GM23338 (cell line): ENCODE data around the gene RAPGEFL1. TPM values are rescaled to one million over a fixed set of nuclear protein-coding genes. Genes with fewer than 3 reads are reported as not detected.

ENCODE experiments used
- ATAC-seq: fragments of 200-7000 bp; cut with Tn5 transposase; 3 replicates; pipeline ENCODE4 v1.9.1; 2020
- DNase-seq: peaks from one replicate; pipeline ENCODE4 v3.0.0-alpha.2; 2015; ENCODE audit warnings: low spot score
- H2AFZ ChIP-seq: fragments of 200-600 bp; sonication (generic); 2 replicates; pipeline ENCODE4 v1.8.0; 2016; ENCODE audit warnings: antibody characterized with exemption, mild to moderate bottlenecking, moderate library complexity
- H3F3A ChIP-seq: fragments of 200-600 bp; sonication (generic); replicated peaks from 2 replicates; pipeline ENCODE4 v1.8.0; 2017; ENCODE audit warnings: antibody characterized with exemption, mixed run types, low read depth
- H3K27ac ChIP-seq: fragments of 200-600 bp; sonication (generic); 2 replicates; pipeline ENCODE4 v1.6.1; 2016; ENCODE audit warnings: low read depth
- H3K27me3 ChIP-seq: fragments of 200-600 bp; sonication (generic); 2 replicates; pipeline ENCODE4 v1.8.0; 2016; ENCODE audit warnings: mild to moderate bottlenecking, mixed run types, moderate library complexity; ENCODE audit not compliant: insufficient read depth
- H3K36me3 ChIP-seq: fragments of 200-600 bp; sonication (generic); 2 replicates; pipeline ENCODE4 v1.8.0; 2016; ENCODE audit warnings: mild to moderate bottlenecking; ENCODE audit not compliant: insufficient read depth
- H3K4me1 ChIP-seq: fragments of 200-600 bp; sonication (generic); 2 replicates; pipeline ENCODE4 v1.8.0; 2016; ENCODE audit warnings: mild to moderate bottlenecking, moderate library complexity; ENCODE audit not compliant: insufficient read depth
- H3K4me2 ChIP-seq: fragments of 200-600 bp; sonication (generic); 2 replicates; pipeline ENCODE4 v1.7.1; 2017; ENCODE audit warnings: mixed run types
- H3K4me3 ChIP-seq: fragments of 200-600 bp; sonication (generic); 2 replicates; pipeline ENCODE4 v1.6.1; 2016; ENCODE audit warnings: mixed run types
- H3K79me2 ChIP-seq: fragments of 200-600 bp; sonication (generic); replicated peaks from 2 replicates; pipeline ENCODE4 v1.8.0; 2017; ENCODE audit warnings: mild to moderate bottlenecking; ENCODE audit not compliant: insufficient read depth
- H3K9me2 ChIP-seq: fragments of 200-600 bp; sonication (generic); 2 replicates; pipeline ENCODE4 v1.8.0; 2017; ENCODE audit not compliant: insufficient read depth
- H4K20me1 ChIP-seq: fragments of 200-600 bp; sonication (generic); replicated peaks from 2 replicates; pipeline ENCODE4 v1.8.0; 2017; ENCODE audit warnings: mild to moderate bottlenecking; ENCODE audit not compliant: insufficient read depth
- H3K27ac Mint-ChIP-seq: 2 replicates; pipeline ENCODE4 v1.8.0; 2020; ENCODE audit warnings: inconsistent platforms, mild to moderate bottlenecking, moderate library complexity, mixed read lengths
- H3K27me3 Mint-ChIP-seq: 3 replicates; pipeline ENCODE4 v1.8.0; 2022; ENCODE audit warnings: low read depth, mild to moderate bottlenecking, moderate library complexity, mixed read lengths, inconsistent platforms; ENCODE audit not compliant: insufficient read depth, poor library complexity
- H3K36me3 Mint-ChIP-seq: 3 replicates; pipeline ENCODE4 v1.8.0; 2021; ENCODE audit warnings: low read depth, mild to moderate bottlenecking, inconsistent platforms, moderate library complexity, mixed read lengths
- H3K4me1 Mint-ChIP-seq: 3 replicates; pipeline ENCODE4 v1.8.0; 2020; ENCODE audit warnings: mild to moderate bottlenecking, inconsistent platforms, mixed read lengths
- H3K4me3 Mint-ChIP-seq: 3 replicates; pipeline ENCODE4 v1.8.0; 2021; ENCODE audit warnings: moderate library complexity, mild to moderate bottlenecking, inconsistent platforms, mixed read lengths
- H3K9me3 Mint-ChIP-seq: 3 replicates; pipeline ENCODE4 v1.8.0; 2020; ENCODE audit warnings: moderate library complexity, mild to moderate bottlenecking, inconsistent platforms, mixed read lengths
- CREB1 ChIP-seq: fragments of 250-450 bp; sonication (Bioruptor Pico); IDR thresholded peaks from 2 replicates; pipeline ENCODE4 v1.5.0; 2020; ENCODE audit warnings: low read depth, mild to moderate bottlenecking, moderate library complexity
- EZH2 ChIP-seq: fragments of 200-600 bp; sonication (generic); IDR thresholded peaks from one replicate; pipeline ENCODE4 v1.8.0; 2017; ENCODE audit warnings: antibody characterized with exemption, mild to moderate bottlenecking, low read depth; ENCODE audit not compliant: unreplicated experiment
- EZH2phosphoT487 ChIP-seq: fragments of 200-600 bp; sonication (generic); IDR thresholded peaks from one replicate; pipeline ENCODE4 v1.8.1; 2018; ENCODE audit warnings: antibody characterized with exemption; ENCODE audit not compliant: unreplicated experiment
- POLR2AphosphoS5 ChIP-seq: IDR thresholded peaks from 2 replicates; pipeline ENCODE4 v1.6.1; 2016; ENCODE audit warnings: antibody characterized with exemption, low read depth
- STAT1 ChIP-seq: IDR thresholded peaks from one replicate; pipeline ENCODE4 v1.6.1; 2016; ENCODE audit warnings: antibody characterized with exemption; ENCODE audit not compliant: unreplicated experiment
- ZNF462 ChIP-seq: fragments of 250-450 bp; sonication (Bioruptor Pico); IDR thresholded peaks from 2 replicates; pipeline ENCODE4 v1.5.0; 2020; ENCODE audit warnings: mild to moderate bottlenecking, moderate library complexity
- polyA plus RNA-seq: library from polyadenylated mRNA; unstranded; fragments of >200 nt; fragmentation: Nextera tagmentation; extraction: Ambion mirVana; gene quantifications from 2 replicates; pipeline ENCODE4 v1.2.1, GENCODE V29; 2016
- total RNA-seq: library from RNA; depleted of rRNA; stranded (reverse); fragments of >200 nt; shearing (Covaris generic); gene quantifications from 2 replicates; pipeline ENCODE4 v1.2.3, GENCODE V29; 2014
- TF ChIP-seq, protein P1 (sequence below): IDR thresholded peaks from 2 replicates; pipeline ENCODE4 v1.6.1; 2016; ENCODE audit warnings: antibody characterized with exemption

The RAPGEFL1 gene
- total and polyA plus RNA-seq, 2 experiments from 2014 or later: 6.7 to 14.0 TPM

DNA sequence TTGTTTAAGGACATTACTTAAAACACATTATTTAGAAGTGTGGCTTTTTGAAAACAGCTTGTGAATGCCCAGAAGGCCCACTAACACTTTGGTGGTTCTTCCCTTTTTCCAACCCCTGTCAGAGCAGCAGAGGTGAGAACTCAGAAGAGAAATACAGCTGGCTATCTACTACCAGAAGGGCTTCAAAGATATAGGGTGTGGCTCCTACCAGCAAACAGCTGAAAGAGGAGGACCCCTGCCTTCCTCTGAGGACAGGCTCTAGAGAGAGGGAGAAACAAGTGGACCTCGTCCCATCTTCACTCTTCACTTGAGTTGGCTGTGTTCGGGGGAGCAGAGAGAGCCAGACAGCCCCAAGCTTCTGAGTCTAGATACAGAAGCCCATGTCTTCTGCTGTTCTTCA, 6.9 kb upstream of the RAPGEFL1 start (continued):
- TF ChIP-seq ZNF462 (CRISPR knock-in tag) (no peak), EZH2phosphoT487 (no peak), STAT1 (no peak)

DNA sequence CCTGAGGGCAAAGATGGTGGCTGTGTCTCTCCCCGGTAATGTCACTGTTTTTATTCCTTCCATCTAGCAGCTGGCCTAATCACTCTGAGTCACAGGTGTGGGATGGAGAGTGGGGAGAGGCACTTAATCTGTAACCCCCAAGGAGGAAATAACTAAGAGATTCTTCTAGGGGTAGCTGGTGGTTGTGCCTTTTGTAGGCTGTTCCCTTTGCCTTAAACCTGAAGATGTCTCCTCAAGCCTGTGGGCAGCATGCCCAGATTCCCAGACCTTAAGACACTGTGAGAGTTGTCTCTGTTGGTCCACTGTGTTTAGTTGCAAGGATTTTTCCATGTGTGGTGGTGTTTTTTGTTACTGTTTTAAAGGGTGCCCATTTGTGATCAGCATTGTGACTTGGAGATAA, 5.5 kb upstream of the RAPGEFL1 start:
- no peak overlapping the region for H3K4me3 ChIP-seq
- peaks cover 6% of the 10 kb centered on the region; the same call in 1 of the 2 replicates for H4K20me1 ChIP-seq
- no peak overlapping the region for H3K27ac Mint-ChIP-seq
- H3K36me3 ChIP-seq: peaks cover 32% of the 10 kb centered on the region
- H3K4me1 Mint-ChIP-seq: peaks cover 17% of the 10 kb centered on the region
- H3F3A ChIP-seq: peaks cover 26% of the 10 kb centered on the region
- H3K27me3 ChIP-seq: no peaks in the 10 kb centered on the region
- H3K27ac ChIP-seq: no peak overlapping the region
- no peak for TF ChIP-seq POLR2AphosphoS5
- TF ChIP-seq, protein P1, sequence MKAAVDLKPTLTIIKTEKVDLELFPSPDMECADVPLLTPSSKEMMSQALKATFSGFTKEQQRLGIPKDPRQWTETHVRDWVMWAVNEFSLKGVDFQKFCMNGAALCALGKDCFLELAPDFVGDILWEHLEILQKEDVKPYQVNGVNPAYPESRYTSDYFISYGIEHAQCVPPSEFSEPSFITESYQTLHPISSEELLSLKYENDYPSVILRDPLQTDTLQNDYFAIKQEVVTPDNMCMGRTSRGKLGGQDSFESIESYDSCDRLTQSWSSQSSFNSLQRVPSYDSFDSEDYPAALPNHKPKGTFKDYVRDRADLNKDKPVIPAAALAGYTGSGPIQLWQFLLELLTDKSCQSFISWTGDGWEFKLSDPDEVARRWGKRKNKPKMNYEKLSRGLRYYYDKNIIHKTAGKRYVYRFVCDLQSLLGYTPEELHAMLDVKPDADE: no peak
- TF ChIP-seq EZH2: no peak
- no peak for TF ChIP-seq CREB1
- H3K27me3 Mint-ChIP-seq: peaks cover 9% of the 10 kb centered on the region
- H2AFZ ChIP-seq: no peak overlapping the region
- no peaks in the 10 kb centered on the region for H3K79me2 ChIP-seq
- no peaks in the 10 kb centered on the region for H3K9me2 ChIP-seq
- H3K4me3 Mint-ChIP-seq: no peak overlapping the region; the same call in 2 of the 3 replicates
- no peaks in the 10 kb centered on the region; the same call in 2 of the 3 replicates for H3K9me3 Mint-ChIP-seq
- DNase-seq (no peak), ATAC-seq (no peak)
- no peak overlapping the region for H3K4me2 ChIP-seq
- H3K4me1 ChIP-seq: no peaks in the 10 kb centered on the region; the same call in 1 of the 2 replicates
- peaks cover 80% of the 10 kb centered on the region for H3K36me3 Mint-ChIP-seq
